ENCODE measurements around the gene DUSP12.

GRCh38 chr1:161763522-161764098 lies 14.0 kb downstream of the DUSP12 start:
- TF ChIP-seq CTCF (conservative IDR thresholded peaks at IDR 0.05 in 1 of 2, IDR thresholded peaks at IDR 0.05 in 1 of 2; ENCODE audit: extremely low read depth in 1 of 2, insufficient read depth in 1 of 2, low read depth in 1 of 2, low read length in 2 of 2) (peak; percentile 47 to 64), EZH2 (IDR thresholded peaks at IDR 0.05; ENCODE audit: borderline replicate concordance, low read length) (no peak)

Data from mammary epithelial cell (primary cell).